WERI-Rb-1 (cell line): ENCODE data around the gene KCNAB1.

Experiments used
- DNase-seq: peaks from one replicate; pipeline ENCODE4 v3.0.0-alpha.2; 2020
- H3K27ac ChIP-seq: fragments of 250-450 bp; sonication (Bioruptor Pico); 2 replicates; pipeline ENCODE4 v1.5.1; 2020; ENCODE audit warnings: mild to moderate bottlenecking, moderate library complexity
- H3K27me3 ChIP-seq: fragments of 250-450 bp; sonication (Bioruptor Pico); 2 replicates; pipeline ENCODE4 v1.5.1; 2021; ENCODE audit warnings: mild to moderate bottlenecking, low read depth, moderate library complexity; ENCODE audit not compliant: insufficient read depth, severe bottlenecking
- H3K36me3 ChIP-seq: fragments of 250-450 bp; sonication (Bioruptor Pico); 2 replicates; pipeline ENCODE4 v1.5.1; 2020; ENCODE audit warnings: mild to moderate bottlenecking, moderate library complexity
- H3K4me3 ChIP-seq: 2 replicates; pipeline ENCODE4 v1.5.1; 2011; ENCODE audit warnings: low read depth, mild to moderate bottlenecking, control low read depth, low read length
- H3K9me3 ChIP-seq: fragments of 250-450 bp; sonication (Bioruptor Pico); 2 replicates; pipeline ENCODE4 v1.5.1; 2021; ENCODE audit warnings: mild to moderate bottlenecking, moderate library complexity; ENCODE audit not compliant: severe bottlenecking
- CTCF ChIP-seq: IDR thresholded peaks from 2 replicates; pipeline ENCODE4 v1.5.1; 2011; ENCODE audit warnings: low read depth, mild to moderate bottlenecking, control low read depth, inconsistent platforms, low read length

Gene KCNAB1

GRCh38 chr3:156240642-156241041 lies 120.3 kb downstream of the KCNAB1 start:
- Histone ChIP-seq H3K27me3 (no peaks in the 10 kb centered on the region), H3K27ac (no peak overlapping the region), H3K36me3 (no peaks in the 10 kb centered on the region), H3K9me3 (no peaks in the 10 kb centered on the region), H3K4me3 (no peak overlapping the region)
- DNase-seq, result no peak
- TF ChIP-seq CTCF, result no peak

GRCh38 chr3:156246961-156247725 lies 126.8 kb downstream of the KCNAB1 start:
- Histone ChIP-seq H3K27me3 (no peaks in the 10 kb centered on the region), H3K27ac (no peak overlapping the region), H3K4me3 (no peak overlapping the region), H3K9me3 (no peaks in the 10 kb centered on the region), H3K36me3 (no peaks in the 10 kb centered on the region)
- no peak for TF ChIP-seq CTCF
- DNase-seq, result no peak

- H3K9me3 ChIP-seq, result no peaks in the 10 kb centered on the region
- DNase-seq, result no peak
- no peaks in the 10 kb centered on the region for H3K36me3 ChIP-seq
- H3K27me3 ChIP-seq, result no peaks in the 10 kb centered on the region
- no peak overlapping the region for H3K4me3 ChIP-seq
- TF ChIP-seq CTCF, result no peak
- H3K27ac ChIP-seq, result no peak overlapping the region
These were observed 130.2 kb downstream of the KCNAB1 start for GRCh38 chr3:156250550-156250949.

GRCh38 chr3:156251424-156251823 lies 131.0 kb downstream of the KCNAB1 start:
- Histone ChIP-seq H3K27me3 (no peaks in the 10 kb centered on the region), H3K27ac (no peak overlapping the region), H3K9me3 (no peaks in the 10 kb centered on the region), H3K36me3 (no peaks in the 10 kb centered on the region), H3K4me3 (no peak overlapping the region)
- TF ChIP-seq CTCF, result no peak
- DNase-seq, result no peak

GRCh38 chr3:156252656-156253055 lies 132.3 kb downstream of the KCNAB1 start:
- Histone ChIP-seq H3K36me3 (no peaks in the 10 kb centered on the region), H3K9me3 (no peaks in the 10 kb centered on the region), H3K27me3 (no peaks in the 10 kb centered on the region), H3K27ac (no peak overlapping the region), H3K4me3 (no peak overlapping the region)
- peak; percentile 40 for DNase-seq
- no peak for TF ChIP-seq CTCF

- H3K27ac ChIP-seq, result no peak overlapping the region
- no peaks in the 10 kb centered on the region for H3K36me3 ChIP-seq
- H3K4me3 ChIP-seq, result no peak overlapping the region
- DNase-seq, result no peak
- no peak for TF ChIP-seq CTCF
- no peaks in the 10 kb centered on the region for H3K27me3 ChIP-seq
- H3K9me3 ChIP-seq, result no peaks in the 10 kb centered on the region
These were observed 132.8 kb downstream of the KCNAB1 start for GRCh38 chr3:156253150-156253549.
